Anterior cingulate cortex (tissue), 58 donors: ENCODE measurements around the gene ELAVL1.
"Not testable (repeated sequence)": the region's sequence is repeated elsewhere in the genome, so short reads cannot be mapped to it uniquely, and the experiment has no call there.

Experiments used
- DNase-seq, 58 donors: peaks; one replicate each; lab custom pipeline; 2025; lab: John Stamatoyannopoulos, UW

Gene ELAVL1

GRCh38 chr19:8005534-8006256, at the start of gene ELAVL1:
Gene ELAVL1, minus strand, starts transcription at chr19:8005641. Its CDS starts 13,826 bp downstream, at chr19:7991815.
- DNase-seq: peak; percentile 12 to 89 (median 76)

GRCh38 chr19:8054169-8054568, 48.7 kb upstream of the ELAVL1 start:
- no peak for DNase-seq

GRCh38 chr19:8052464-8052859, 47.0 kb upstream of the ELAVL1 start, which contains the start of gene CCL25:
Gene CCL25, plus strand, starts transcription at chr19:8052760. Its CDS starts 290 bp downstream, at chr19:8053050.
- DNase-seq: no peak

- DNase-seq: peak in 54 of 58 donors; percentile 5 to 87 (median 52)
Observed at GRCh38 chr19:8050274-8051096, 45.0 kb upstream of the ELAVL1 start.

GRCh38 chr19:8046569-8047165, 41.2 kb upstream of the ELAVL1 start:
- peak in 1 of 58 donors; percentile 3 for DNase-seq

- DNase-seq: no peak
Observed at GRCh38 chr19:8045872-8046568, 40.6 kb upstream of the ELAVL1 start.

- DNase-seq: no peak
Observed at GRCh38 chr19:8044018-8044417, 38.6 kb upstream of the ELAVL1 start.

GRCh38 chr19:8042900-8043299, 37.5 kb upstream of the ELAVL1 start:
- DNase-seq: no peak

GRCh38 chr19:8041531-8041931, 36.1 kb upstream of the ELAVL1 start:
- no peak for DNase-seq

GRCh38 chr19:8039231-8039630, 33.8 kb upstream of the ELAVL1 start:
- DNase-seq: no peak

- DNase-seq: no peak
Observed at GRCh38 chr19:8038815-8039214, 33.4 kb upstream of the ELAVL1 start.

- DNase-seq: no peak
Observed at GRCh38 chr19:8036434-8037099, 31.1 kb upstream of the ELAVL1 start.

- DNase-seq: no peak
Observed at GRCh38 chr19:8034178-8034525, 28.7 kb upstream of the ELAVL1 start.

- DNase-seq: not testable (repeated sequence)
Observed at GRCh38 chr19:8033287-8034177, 28.1 kb upstream of the ELAVL1 start.

GRCh38 chr19:8030960-8031359, 25.5 kb upstream of the ELAVL1 start:
- DNase-seq: peak in 6 of 58 donors; percentile 2 to 29 (median 12)

GRCh38 chr19:8028951-8029491, 23.6 kb upstream of the ELAVL1 start:
- DNase-seq: no peak

GRCh38 chr19:8025316-8025715, 19.9 kb upstream of the ELAVL1 start:
- DNase-seq: no peak

- DNase-seq: not testable (repeated sequence)
Observed at GRCh38 chr19:8024256-8024655, 18.8 kb upstream of the ELAVL1 start.

GRCh38 chr19:8023371-8023770, 17.9 kb upstream of the ELAVL1 start:
- no peak for DNase-seq
